Measurements from ENCODE around the gene CSMD2. TPM values are rescaled to one million over a fixed set of nuclear protein-coding genes. Genes with fewer than 3 reads are reported as not detected.

Gene CSMD2
- total RNA-seq, 4 donors from 2014 or later: 8.6 TPM; not detected in 3

- no peak overlapping the region for H3K27ac ChIP-seq
- no peaks in the 10 kb centered on the region for H3K4me1 ChIP-seq
- H3K4me3 ChIP-seq: no peak overlapping the region
- H3K36me3 ChIP-seq: no peaks in the 10 kb centered on the region
- TF ChIP-seq CTCF (IDR thresholded peaks at IDR 0.05) (peak in 3 of 4 experiments; percentile 29 to 38 (median 33)), POLR2A (IDR thresholded peaks at IDR 0.05) (no peak)
- intact Hi-C loops (cut with DNase I; ENCODE audit: low total_unique reads): no loop called here
- DNase-seq: no peak
- no peaks in the 10 kb centered on the region for H3K27me3 ChIP-seq
- no peaks in the 10 kb centered on the region for H3K9me3 ChIP-seq
Observed at GRCh38 chr1:33634806-33635205, 530.2 kb downstream of the CSMD2 start.

- Histone ChIP-seq H3K27ac (no peak overlapping the region), H3K27me3 (no peaks in the 10 kb centered on the region), H3K4me1 (no peaks in the 10 kb centered on the region), H3K36me3 (no peaks in the 10 kb centered on the region), H3K4me3 (no peak overlapping the region), H3K9me3 (no peaks in the 10 kb centered on the region)
- DNase-seq: no peak
- TF ChIP-seq CTCF (IDR thresholded peaks at IDR 0.05) (no peak), POLR2A (IDR thresholded peaks at IDR 0.05) (no peak)
- intact Hi-C loops (cut with DNase I; ENCODE audit: low total_unique reads): no loop called here
Observed at GRCh38 chr1:33634143-33634542, 530.9 kb downstream of the CSMD2 start.

GRCh38 chr1:33633019-33633801 is 531.8 kb downstream of the CSMD2 start:
- TF ChIP-seq CTCF (IDR thresholded peaks at IDR 0.05): peak; percentile 73 to 89 (median 79)
- TF ChIP-seq POLR2A (IDR thresholded peaks at IDR 0.05): no peak
- H3K4me3 ChIP-seq: no peak overlapping the region
- DNase-seq: peak; percentile 71 to 73
- no peaks in the 10 kb centered on the region for H3K36me3 ChIP-seq
- intact Hi-C loops (cut with DNase I; ENCODE audit: low total_unique reads): no loop called here
- no peak overlapping the region for H3K27ac ChIP-seq
- H3K27me3 ChIP-seq: no peaks in the 10 kb centered on the region
- no peaks in the 10 kb centered on the region for H3K9me3 ChIP-seq
- no peaks in the 10 kb centered on the region for H3K4me1 ChIP-seq

- Histone ChIP-seq H3K4me3 (no peak overlapping the region), H3K36me3 (no peaks in the 10 kb centered on the region), H3K27me3 (no peaks in the 10 kb centered on the region), H3K27ac (no peak overlapping the region), H3K4me1 (no peaks in the 10 kb centered on the region), H3K9me3 (no peaks in the 10 kb centered on the region)
- DNase-seq: no peak
- intact Hi-C loops (cut with DNase I; ENCODE audit: low total_unique reads): no loop called here
- TF ChIP-seq CTCF (IDR thresholded peaks at IDR 0.05) (no peak), POLR2A (IDR thresholded peaks at IDR 0.05) (no peak)
Observed at GRCh38 chr1:33630686-33631085, 534.3 kb downstream of the CSMD2 start.

- no peak overlapping the region for H3K27ac ChIP-seq
- no peak for TF ChIP-seq POLR2A (IDR thresholded peaks at IDR 0.05)
- TF ChIP-seq CTCF (IDR thresholded peaks at IDR 0.05): no peak
- intact Hi-C loops (cut with DNase I; ENCODE audit: low total_unique reads): no loop called here
Observed at GRCh38 chr1:33626801-33627200, 538.2 kb downstream of the CSMD2 start.

More at GRCh38 chr1:33626801-33627200, 538.2 kb downstream of the CSMD2 start:
- DNase-seq: no peak
- no peaks in the 10 kb centered on the region for H3K36me3 ChIP-seq
- H3K27me3 ChIP-seq: no peaks in the 10 kb centered on the region
- H3K9me3 ChIP-seq: no peaks in the 10 kb centered on the region
- H3K4me1 ChIP-seq: no peaks in the 10 kb centered on the region
- no peak overlapping the region for H3K4me3 ChIP-seq
